Breast epithelium (tissue), 4 donors: ENCODE results near the gene FBXW2. TPM values are rescaled to one million over a fixed set of nuclear protein-coding genes. Genes with fewer than 3 reads are reported as not detected.
A peak's percentile ranks its signal among the peaks of the same experiment; 100 is the strongest.

ENCODE experiments used
- DNase-seq, 2 donors: peaks; one replicate each; pipeline ENCODE4 v3.0.0-alpha.2; 2019; ENCODE audit warnings: low spot score in 2 of 2
- H3K27ac ChIP-seq, 2 donors: fragments of 200-600 bp; sonication (generic) in 1 of 2; one replicate each; pipeline ENCODE4 v1.5.1; 2016 to 2019; ENCODE audit warnings: mild to moderate bottlenecking in 1 of 2
- H3K27me3 ChIP-seq, 2 donors: fragments of 200-600 bp; sonication (generic) in 1 of 2; one replicate each; pipeline versions ENCODE4 v1.5.1 to v1.6.0; 2017 to 2019; ENCODE audit warnings: control low read depth in 1 of 2, mild to moderate bottlenecking in 1 of 2
- H3K36me3 ChIP-seq: fragments of 200-600 bp; one replicate; pipeline ENCODE4 v1.5.1; 2019
- H3K4me1 ChIP-seq, 2 donors: fragments of 200-600 bp; sonication (generic); one replicate each; pipeline ENCODE4 v1.5.1; 2016 to 2019; ENCODE audit warnings: control low read depth in 1 of 2
- H3K4me3 ChIP-seq, 3 donors: fragments of 200-600 bp; sonication (generic); 1 replicate in 2 of 3; 2 replicates in 1 of 3; pipeline ENCODE4 v1.5.1; 2016 to 2019; ENCODE audit warnings: mild to moderate bottlenecking in 3 of 3, moderate library complexity in 2 of 3
- H3K9me3 ChIP-seq, 2 donors: fragments of 200-600 bp; sonication (generic) in 1 of 2; one replicate each; pipeline ENCODE4 v1.5.1; 2016 to 2019; ENCODE audit warnings: control low read depth in 1 of 2
- CTCF ChIP-seq, 3 donors: fragments of 450-650 bp; IDR thresholded peaks; one replicate each; pipeline ENCODE4 v1.5.1; 2016 to 2017; ENCODE audit warnings: antibody characterized with exemption in 3 of 3, mild to moderate bottlenecking in 3 of 3, moderate library complexity in 3 of 3
- POLR2A ChIP-seq: fragments of 450-650 bp; IDR thresholded peaks from one replicate; pipeline ENCODE4 v1.6.1; 2016; ENCODE audit warnings: antibody characterized with exemption, mild to moderate bottlenecking, moderate library complexity
- POLR2AphosphoS5 ChIP-seq, 3 donors: sonication (generic); formaldehyde crosslinking; IDR thresholded peaks; one replicate each; pipeline ENCODE4 v1.6.1; 2017; ENCODE audit warnings: antibody characterized with exemption in 3 of 3
- intact Hi-C: fragments of 100-400 bp; cut with DNase I; formaldehyde crosslinking; loops from one replicate; pipeline ENCODE4 v1.15.1; 2023; ENCODE audit warnings: low total_unique reads
- total RNA-seq, 3 donors: library from RNA; depleted of rRNA; stranded (reverse); fragments of >200 nt; gene quantifications; one replicate each; pipeline ENCODE4 v1.1.0, GENCODE V29; 2016

The FBXW2 gene
- total RNA-seq, 3 donors from 2014 or later = 44.9 to 49.9 (median 49.8) TPM

DNA sequence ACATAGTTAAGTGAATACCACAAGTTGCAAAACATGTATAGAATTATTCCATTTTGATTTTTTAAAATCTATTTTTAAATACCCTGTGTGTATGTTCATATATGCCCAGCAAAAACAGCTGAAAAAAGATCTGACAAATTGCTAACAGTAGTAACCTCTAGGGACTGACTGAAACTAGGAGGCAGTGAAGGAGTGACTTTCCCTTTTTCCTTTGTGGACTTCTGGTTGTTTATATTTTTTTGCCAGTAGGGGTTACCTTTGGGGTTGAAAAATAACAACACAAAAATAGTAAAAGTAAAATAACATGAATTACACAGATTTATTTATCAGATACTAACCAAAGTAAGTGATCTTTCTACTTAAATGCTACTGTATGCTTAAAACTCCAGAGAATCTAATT lies 81.9 kb downstream of the FBXW2 start:
- Histone ChIP-seq H3K9me3 (no peaks in the 10 kb centered on the region), H3K36me3 (no peaks in the 10 kb centered on the region), H3K4me1 (no peaks in the 10 kb centered on the region), H3K4me3 (peak overlapping the region in 2 of 3 donors; percentile 91), H3K27me3 (no peaks in the 10 kb centered on the region), H3K27ac (peak overlapping the region; percentile 84 to 87)
- TF ChIP-seq CTCF (IDR thresholded peaks at IDR 0.05) = peak in 1 of 3 donors; percentile 16
- no peak for TF ChIP-seq POLR2AphosphoS5 (IDR thresholded peaks at IDR 0.05)
- no peak for DNase-seq
- intact Hi-C loops = no loop called here

- H3K27me3 ChIP-seq = no peaks in the 10 kb centered on the region
- intact Hi-C loops = no loop called here
- H3K4me3 ChIP-seq = peak overlapping the region; percentile 23 to 63 (median 53)
- no peak for TF ChIP-seq POLR2A
- TF ChIP-seq CTCF (IDR thresholded peaks at IDR 0.05) = no peak
- TF ChIP-seq POLR2AphosphoS5 (IDR thresholded peaks at IDR 0.05) = peak in 1 of 3 donors; percentile 29
- H3K36me3 ChIP-seq = no peaks in the 10 kb centered on the region
- peak overlapping the region; percentile 84 to 86 for H3K27ac ChIP-seq
- H3K9me3 ChIP-seq = no peaks in the 10 kb centered on the region
- DNase-seq = no peak
- H3K4me1 ChIP-seq = no peaks in the 10 kb centered on the region
Observed at GRCh38 chr9:120710110-120710981, 82.9 kb downstream of the FBXW2 start.

DNA sequence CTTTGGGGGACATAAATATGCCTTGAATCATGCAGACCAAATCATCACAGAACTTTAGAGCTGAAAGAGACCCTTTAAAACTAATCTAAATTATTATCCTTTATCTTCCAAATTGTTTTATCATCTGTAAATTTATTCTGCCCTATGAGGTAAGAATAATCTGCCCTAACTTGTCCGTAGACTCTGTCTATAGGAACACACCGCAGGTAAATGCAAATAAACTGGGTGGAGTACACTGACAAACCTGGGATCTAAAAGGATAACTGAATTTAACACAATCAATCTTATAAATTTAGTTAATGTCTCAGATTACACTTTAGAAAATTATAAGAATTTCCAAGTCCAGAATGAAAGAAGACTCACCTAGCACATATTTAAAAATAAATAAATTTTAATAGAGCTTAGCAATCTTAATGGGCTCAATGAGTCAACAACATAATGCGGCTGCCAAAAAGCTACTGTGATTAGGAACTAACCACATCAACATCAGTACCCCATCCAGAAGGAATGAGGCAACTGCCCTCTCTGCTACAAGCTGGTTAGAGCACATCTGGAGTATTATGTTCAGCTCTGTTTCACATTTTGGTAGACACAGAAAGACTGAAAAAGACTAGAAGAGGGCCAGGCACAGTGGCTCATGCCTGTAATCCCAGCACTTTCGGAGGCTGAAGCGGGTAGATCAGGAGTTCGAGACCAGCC lies 84.5 kb downstream of the FBXW2 start:
- no peaks in the 10 kb centered on the region for H3K9me3 ChIP-seq
- H3K27ac ChIP-seq = no peak overlapping the region
- no peak for DNase-seq
- no peak for TF ChIP-seq POLR2A
- TF ChIP-seq POLR2AphosphoS5 (IDR thresholded peaks at IDR 0.05) = no peak
- no peak for TF ChIP-seq CTCF (IDR thresholded peaks at IDR 0.05)
- no peaks in the 10 kb centered on the region for H3K27me3 ChIP-seq
- H3K36me3 ChIP-seq = no peaks in the 10 kb centered on the region
- no peak overlapping the region for H3K4me3 ChIP-seq
- intact Hi-C loops = no loop called here
- H3K4me1 ChIP-seq = no peaks in the 10 kb centered on the region

DNA sequence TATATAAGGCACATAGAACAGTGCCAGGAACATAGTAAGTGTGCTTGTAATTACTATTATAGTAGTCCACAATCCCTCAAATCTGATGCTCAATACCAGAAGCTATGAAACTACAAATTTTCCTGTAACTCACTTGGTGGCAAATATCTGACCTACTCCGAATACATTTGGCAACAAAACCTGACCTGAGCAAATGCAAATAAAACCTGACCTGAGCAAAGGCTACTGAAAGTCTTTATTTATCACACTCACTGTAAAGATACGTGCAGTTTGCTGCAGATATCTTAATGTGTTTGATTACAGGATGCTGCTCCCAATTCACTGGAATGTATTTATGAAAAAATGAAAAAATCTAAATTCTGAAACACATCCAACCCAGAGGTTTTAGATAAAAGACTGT lies 86.0 kb downstream of the FBXW2 start:
- Histone ChIP-seq H3K9me3 (no peaks in the 10 kb centered on the region), H3K36me3 (no peaks in the 10 kb centered on the region), H3K4me3 (no peak overlapping the region), H3K27ac (no peak overlapping the region), H3K4me1 (no peaks in the 10 kb centered on the region), H3K27me3 (no peaks in the 10 kb centered on the region)
- intact Hi-C loops = no loop called here
- TF ChIP-seq POLR2A = no peak
- no peak for TF ChIP-seq CTCF (IDR thresholded peaks at IDR 0.05)
- no peak for TF ChIP-seq POLR2AphosphoS5 (IDR thresholded peaks at IDR 0.05)
- no peak for DNase-seq

Other genes with a start within 250 kb of the FBXW2 start
- 10 to 100 TPM; 44.5 to 77.4 (median 60.6) TPM for gene CDK5RAP2, start 213.2 kb downstream of the FBXW2 start, total RNA-seq
- gene MEGF9, start 78.9 kb downstream of the FBXW2 start, total RNA-seq = 10 to 100 TPM; 22.0 to 30.3 (median 27.2) TPM
- 10 to 100 TPM; 48.3 to 54.1 (median 50.3) TPM for gene PSMD5, start 49.5 kb upstream of the FBXW2 start, total RNA-seq
- 10 to 100 TPM; 16.5 to 33.1 (median 19.0) TPM for gene PHF19, start 83.8 kb upstream of the FBXW2 start, total RNA-seq
- gene TRAF1, start 133.4 kb upstream of the FBXW2 start, total RNA-seq = 1 to 10 TPM; 4.9 to 8.6 (median 7.3) TPM